Ishikawa (cell line): ENCODE results near the gene LITAF.

Experiments used
- CEBPB ChIP-seq: IDR thresholded peaks from 2 replicates; pipeline ENCODE4 v1.6.1; 2012
- CREB1 ChIP-seq: IDR thresholded peaks from 2 replicates; pipeline ENCODE4 v1.6.1; 2012; ENCODE audit warnings: low read depth
- EGR1 ChIP-seq: IDR thresholded peaks from 2 replicates; pipeline ENCODE4 v1.6.1; 2012
- EP300 ChIP-seq: IDR thresholded peaks from 2 replicates; pipeline ENCODE4 v1.6.1; 2012; ENCODE audit warnings: borderline replicate concordance
- FOXM1 ChIP-seq: IDR thresholded peaks from 2 replicates; pipeline ENCODE4 v1.6.1; 2012; ENCODE audit warnings: low read depth, borderline replicate concordance
- MAX ChIP-seq: IDR thresholded peaks from 2 replicates; pipeline ENCODE4 v1.6.1; 2012
- NFIC ChIP-seq: IDR thresholded peaks from 2 replicates; pipeline ENCODE4 v1.6.1; 2012
- RAD21 ChIP-seq: IDR thresholded peaks from 2 replicates; pipeline ENCODE4 v1.6.1; 2012; ENCODE audit warnings: low read depth
- REST ChIP-seq: IDR thresholded peaks from 2 replicates; pipeline ENCODE4 v1.6.1; 2012; ENCODE audit warnings: low read depth, mild to moderate bottlenecking
- TAF1 ChIP-seq: IDR thresholded peaks from 2 replicates; pipeline ENCODE4 v1.6.1; 2012; ENCODE audit warnings: low read depth, mild to moderate bottlenecking
- TCF12 ChIP-seq: IDR thresholded peaks from 2 replicates; pipeline ENCODE4 v1.6.1; 2012; ENCODE audit warnings: low read depth
- TEAD4 ChIP-seq: IDR thresholded peaks from 2 replicates; pipeline ENCODE4 v1.6.1; 2012
- USF1 ChIP-seq: IDR thresholded peaks from 2 replicates; pipeline ENCODE4 v1.6.1; 2012
- YY1 ChIP-seq: IDR thresholded peaks from 2 replicates; pipeline ENCODE4 v1.6.1; 2012; ENCODE audit warnings: low read depth
- ZBTB7A ChIP-seq: IDR thresholded peaks from 2 replicates; pipeline ENCODE4 v1.6.1; 2012; ENCODE audit warnings: low read depth

The LITAF gene

GRCh38 chr16:11635113-11635652 is 48.5 kb upstream of the LITAF start:
- TF ChIP-seq CEBPB: no peak
- TF ChIP-seq REST: no peak
- no peak for TF ChIP-seq EGR1
- TF ChIP-seq TEAD4: no peak
- TF ChIP-seq MAX: no peak
- TF ChIP-seq RAD21: no peak
- TF ChIP-seq ZBTB7A: no peak
- no peak for TF ChIP-seq EP300
- TF ChIP-seq YY1: no peak
- no peak for TF ChIP-seq TAF1
- TF ChIP-seq TCF12: no peak
- no peak for TF ChIP-seq FOXM1
- TF ChIP-seq USF1: no peak
- TF ChIP-seq CREB1: no peak
- TF ChIP-seq NFIC: no peak

GRCh38 chr16:11634312-11634711 is 47.6 kb upstream of the LITAF start:
- TF ChIP-seq TEAD4: no peak
- TF ChIP-seq EGR1: no peak
- no peak for TF ChIP-seq FOXM1
- no peak for TF ChIP-seq NFIC
- no peak for TF ChIP-seq MAX
- no peak for TF ChIP-seq EP300
- no peak for TF ChIP-seq REST
- TF ChIP-seq RAD21: no peak
- no peak for TF ChIP-seq YY1
- no peak for TF ChIP-seq USF1
- no peak for TF ChIP-seq TCF12
- no peak for TF ChIP-seq CREB1
- no peak for TF ChIP-seq TAF1
- TF ChIP-seq CEBPB: no peak
- TF ChIP-seq ZBTB7A: no peak

- TF ChIP-seq TCF12 (no peak), ZBTB7A (no peak), CREB1 (no peak), REST (no peak), EGR1 (no peak), TAF1 (no peak), YY1 (no peak), CEBPB (no peak), RAD21 (no peak), FOXM1 (no peak), MAX (no peak), TEAD4 (no peak), EP300 (no peak), NFIC (no peak), USF1 (no peak)
Measured at GRCh38 chr16:11633113-11633512, 46.4 kb upstream of the LITAF start.

GRCh38 chr16:11632455-11632939 is 45.8 kb upstream of the LITAF start:
- peak; percentile 56; the same call in 1 of the 2 replicates for TF ChIP-seq EGR1
- no peak for TF ChIP-seq NFIC
- TF ChIP-seq TEAD4: peak; percentile 75
